HFF-Myc (cell line): ENCODE measurements around the gene CLASP1.

ENCODE experiments used
- DNase-seq: peaks from one replicate; pipeline ENCODE4 v3.0.0-alpha.2; 2011; ENCODE audit warnings: low read depth; ENCODE audit errors: extremely low read depth
- H3K4me3 ChIP-seq: replicated peaks from 2 replicates; pipeline ENCODE4 v1.5.1; 2011; ENCODE audit warnings: low read depth, mild to moderate bottlenecking, control low read depth, low read length
- TF ChIP-seq, protein P1 (sequence below): IDR thresholded peaks from 2 replicates; pipeline ENCODE4 v1.5.1; 2012; ENCODE audit warnings: mild to moderate bottlenecking, low read depth, low read length, control low read depth; ENCODE audit errors: missing control alignments

CLASP1 gene

DNA sequence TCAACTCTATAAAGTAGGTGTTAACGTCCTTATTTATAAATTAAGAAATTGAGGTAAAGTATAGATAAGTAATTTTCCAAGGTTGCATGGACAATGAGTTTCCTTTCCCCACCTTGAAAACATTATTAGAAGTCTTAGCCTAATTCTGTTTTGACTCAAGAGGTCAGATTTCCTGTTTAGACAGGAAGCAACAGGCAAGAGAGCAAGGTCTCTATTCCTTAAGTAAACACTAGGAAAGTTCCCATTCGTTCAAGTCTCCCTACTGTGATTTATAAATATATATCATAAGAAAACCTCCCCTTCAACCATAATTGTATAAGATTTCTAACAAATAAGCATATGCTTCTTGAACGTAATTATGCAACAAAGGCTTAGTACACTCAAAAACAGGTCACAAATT, 40.3 kb downstream of the CLASP1 start:
- TF ChIP-seq, protein P1, sequence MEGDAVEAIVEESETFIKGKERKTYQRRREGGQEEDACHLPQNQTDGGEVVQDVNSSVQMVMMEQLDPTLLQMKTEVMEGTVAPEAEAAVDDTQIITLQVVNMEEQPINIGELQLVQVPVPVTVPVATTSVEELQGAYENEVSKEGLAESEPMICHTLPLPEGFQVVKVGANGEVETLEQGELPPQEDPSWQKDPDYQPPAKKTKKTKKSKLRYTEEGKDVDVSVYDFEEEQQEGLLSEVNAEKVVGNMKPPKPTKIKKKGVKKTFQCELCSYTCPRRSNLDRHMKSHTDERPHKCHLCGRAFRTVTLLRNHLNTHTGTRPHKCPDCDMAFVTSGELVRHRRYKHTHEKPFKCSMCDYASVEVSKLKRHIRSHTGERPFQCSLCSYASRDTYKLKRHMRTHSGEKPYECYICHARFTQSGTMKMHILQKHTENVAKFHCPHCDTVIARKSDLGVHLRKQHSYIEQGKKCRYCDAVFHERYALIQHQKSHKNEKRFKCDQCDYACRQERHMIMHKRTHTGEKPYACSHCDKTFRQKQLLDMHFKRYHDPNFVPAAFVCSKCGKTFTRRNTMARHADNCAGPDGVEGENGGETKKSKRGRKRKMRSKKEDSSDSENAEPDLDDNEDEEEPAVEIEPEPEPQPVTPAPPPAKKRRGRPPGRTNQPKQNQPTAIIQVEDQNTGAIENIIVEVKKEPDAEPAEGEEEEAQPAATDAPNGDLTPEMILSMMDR, result no peak
- H3K4me3 ChIP-seq, result no peak overlapping the region
- DNase-seq, result no peak

DNA sequence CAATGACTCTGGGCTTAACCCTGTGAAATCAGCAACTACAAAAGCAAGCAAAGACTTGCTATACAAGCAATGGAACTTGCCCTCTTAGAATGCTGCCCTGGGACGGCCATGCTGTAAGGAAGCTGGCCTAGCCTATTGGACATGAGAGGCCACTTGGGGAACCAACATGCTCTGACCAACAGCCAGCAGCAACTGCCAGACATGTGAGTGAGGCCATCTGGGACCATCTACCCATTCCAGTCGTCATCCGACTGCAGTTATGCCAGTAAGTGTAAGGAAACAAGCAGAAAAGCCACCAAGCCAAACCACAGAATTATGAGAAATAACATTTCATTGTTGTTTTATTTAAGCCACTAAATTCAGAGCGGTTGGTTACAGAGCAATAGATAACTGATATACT, 40.9 kb downstream of the CLASP1 start:
- H3K4me3 ChIP-seq, result no peak overlapping the region
- TF ChIP-seq, protein P1, result no peak
- DNase-seq, result no peak

DNA sequence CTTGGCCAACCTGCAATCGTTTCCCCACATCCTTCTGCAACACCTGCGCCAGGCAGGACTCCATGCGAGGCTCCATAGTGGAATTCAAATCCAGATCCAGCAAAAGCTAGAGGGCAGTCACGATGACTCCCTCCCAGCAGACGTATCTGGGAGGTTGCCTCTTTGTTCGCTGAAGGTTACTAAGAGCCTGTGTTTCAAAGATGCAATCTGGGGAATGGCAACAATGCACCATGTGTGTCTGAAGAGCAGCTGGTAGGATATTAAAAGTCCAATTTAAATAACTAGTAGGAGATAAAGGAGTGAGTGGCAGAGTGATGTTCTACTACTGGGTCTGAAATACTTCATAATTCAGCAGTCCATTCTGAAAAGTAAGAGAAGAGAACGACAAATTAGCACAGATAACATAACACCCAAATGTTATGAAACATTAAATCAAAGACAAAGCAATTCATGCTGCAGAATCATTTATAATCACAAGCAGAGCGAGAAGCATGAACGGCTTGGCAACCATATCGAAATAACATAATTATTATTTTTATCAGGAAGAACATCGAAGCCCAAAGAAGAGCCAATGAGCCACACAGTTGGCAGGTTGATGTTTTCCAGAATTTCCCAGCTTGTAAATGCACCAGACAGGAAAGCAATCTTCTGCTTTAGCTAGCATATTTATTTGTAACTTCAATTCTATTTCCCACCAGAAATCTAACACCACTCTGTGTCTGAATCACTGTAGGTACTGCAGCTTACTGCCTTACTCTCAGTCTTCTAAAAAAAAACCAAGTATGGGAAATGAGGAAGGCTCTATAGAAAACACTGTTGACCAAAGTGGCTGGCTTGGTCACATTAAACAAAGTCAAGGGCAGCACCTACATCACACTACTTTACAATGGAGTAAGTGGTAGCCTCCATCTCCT, 43.2 kb downstream of the CLASP1 start:
- TF ChIP-seq, protein P1, result no peak
- no peak overlapping the region for H3K4me3 ChIP-seq
- no peak for DNase-seq

DNA sequence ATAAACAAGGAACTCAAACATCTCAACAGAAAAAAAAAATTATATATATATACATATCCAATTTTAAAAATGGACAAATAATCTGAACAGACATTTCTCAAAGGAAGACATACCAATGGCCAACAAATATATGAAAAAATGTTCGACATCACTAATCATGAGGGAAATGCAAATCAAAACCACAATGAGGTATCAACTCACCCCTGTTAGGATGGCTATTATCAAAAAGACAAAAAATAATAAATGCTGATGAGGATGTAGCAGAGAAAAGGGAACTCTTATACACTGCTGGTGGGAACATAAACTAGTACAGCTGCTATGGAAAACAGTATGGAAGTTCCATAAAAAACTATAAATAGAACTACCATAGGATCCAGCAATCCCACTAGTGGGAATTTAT, 46.1 kb downstream of the CLASP1 start:
- DNase-seq, result no peak
- no peak overlapping the region for H3K4me3 ChIP-seq
- TF ChIP-seq, protein P1, result no peak

DNA sequence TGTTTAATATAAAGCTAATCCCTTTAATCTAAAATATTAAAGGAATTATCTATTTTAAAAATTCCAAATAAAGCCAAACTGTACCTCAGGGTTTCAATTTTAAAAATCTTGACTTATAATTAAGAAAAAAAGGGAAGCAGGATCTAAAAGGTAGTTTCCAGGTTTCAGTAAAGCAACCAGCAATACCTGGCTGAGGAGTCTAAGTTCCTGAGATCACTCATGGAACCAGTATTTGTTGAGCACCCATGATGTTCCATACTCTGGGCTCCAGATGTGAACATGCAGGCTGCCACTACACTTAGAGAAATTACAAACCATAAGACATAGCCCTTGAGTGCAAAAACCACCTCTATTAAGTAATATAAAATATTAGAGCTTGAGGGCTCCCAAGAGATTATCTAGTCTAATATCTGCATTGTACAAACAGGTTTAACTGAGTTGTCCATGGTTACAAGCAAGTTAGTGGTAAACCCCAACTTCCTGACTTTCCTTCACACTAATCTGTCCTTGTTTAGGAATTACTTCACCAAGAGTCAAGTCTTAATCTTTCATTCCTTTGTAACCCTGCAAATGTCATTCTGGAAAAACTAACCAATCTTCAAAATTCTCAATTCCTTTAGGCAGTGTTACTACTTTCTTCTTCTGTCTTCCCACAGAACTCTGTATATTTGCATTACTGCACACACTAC, 49.2 kb downstream of the CLASP1 start:
- H3K4me3 ChIP-seq, result no peak overlapping the region
- TF ChIP-seq, protein P1, result no peak
- DNase-seq, result no peak

DNA sequence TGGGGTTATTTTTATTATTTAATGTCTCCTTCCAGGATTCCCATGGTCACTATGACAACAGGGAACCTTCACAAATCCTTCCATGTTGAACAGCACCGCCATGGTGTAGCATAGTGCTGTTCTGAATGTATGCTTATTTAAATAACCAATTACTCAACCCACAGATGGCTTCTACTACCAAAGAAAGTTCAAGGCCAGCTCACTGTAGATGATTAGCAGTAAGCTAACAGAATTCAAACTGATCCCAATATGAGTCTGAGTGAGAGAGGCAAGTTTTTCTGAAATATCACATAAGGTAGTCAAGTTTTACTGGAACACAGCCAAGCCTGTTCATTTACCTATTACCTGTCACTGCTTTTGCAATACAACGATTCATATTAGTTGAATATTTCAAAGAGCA, 51.2 kb downstream of the CLASP1 start:
- DNase-seq, result no peak
- TF ChIP-seq, protein P1, result no peak

More for the DNA sequence above, 51.2 kb downstream of the CLASP1 start:
- H3K4me3 ChIP-seq, result no peak overlapping the region
